HepG2 (cell line): ENCODE results near the gene SYNM. TPM values are rescaled to one million over a fixed set of nuclear protein-coding genes. Genes with fewer than 3 reads are reported as not detected.
A peak's percentile ranks its signal among the peaks of the same experiment; 100 is the strongest.

Experiments used
- ETV5 ChIP-seq: IDR thresholded peaks from 2 replicates; pipeline ENCODE4 v1.6.1; 2018; ENCODE audit warnings: missing biosample characterization, missing genetic modification reagents, inconsistent platforms, borderline replicate concordance
- GLI4 ChIP-seq: sonication (generic); formaldehyde crosslinking; IDR thresholded peaks from 2 replicates; pipeline ENCODE4 v1.5.1; 2020; ENCODE audit warnings: missing genetic modification reagents, mild to moderate bottlenecking, moderate library complexity, borderline replicate concordance
- NR2C2 ChIP-seq: sonication (generic); formaldehyde crosslinking; IDR thresholded peaks from 2 replicates; pipeline ENCODE4 v1.4.0; 2020; ENCODE audit warnings: missing genetic modification reagents, mild to moderate bottlenecking, moderate library complexity, borderline replicate concordance
- STAG1 ChIP-seq: sonication (generic); formaldehyde crosslinking; IDR thresholded peaks from 2 replicates; pipeline ENCODE4 v1.4.0; 2020; ENCODE audit warnings: missing genetic modification reagents
- ZNF547 ChIP-seq: sonication (generic); formaldehyde crosslinking; IDR thresholded peaks from 2 replicates; pipeline ENCODE4 v1.5.1; 2020; ENCODE audit warnings: mild to moderate bottlenecking, missing genetic modification reagents
- ZNF766 ChIP-seq: sonication (generic); formaldehyde crosslinking; IDR thresholded peaks from 2 replicates; pipeline ENCODE4 v1.5.0; 2020; ENCODE audit warnings: missing genetic modification reagents, borderline replicate concordance
- ZNF776 ChIP-seq: sonication (generic); formaldehyde crosslinking; IDR thresholded peaks from 2 replicates; pipeline ENCODE4 v1.4.0; 2020; ENCODE audit warnings: mild to moderate bottlenecking, missing genetic modification reagents
- polyA plus RNA-seq, 8 experiments: library from polyadenylated mRNA; depleted of rRNA in 3 of 8; stranded (reverse) in 7 of 8; unstranded in 1 of 8; fragments of >200 nt; fragmentation: Illumina TruSeq in 4 of 8; extraction: Trizol in 4 of 8; gene quantifications; 2 replicates each; pipeline versions ENCODE4 v1.2.1 to v1.2.3, GENCODE V29; 2011 to 2016; ENCODE audit warnings: low read depth in 4 of 8, missing spikeins in 1 of 8, mixed read lengths in 1 of 8; ENCODE audit not compliant: insufficient read depth in 1 of 8
- total RNA-seq, 5 experiments: library from RNA; depleted of rRNA; stranded (reverse); fragments of >200 nt; fragmentation: Illumina TruSeq; extraction: Trizol; gene quantifications; 2 replicates each; pipeline ENCODE4 v1.2.3, GENCODE V29; 2016; ENCODE audit warnings: low read depth in 1 of 5
- TF ChIP-seq, protein P1 (sequence below): sonication (generic); formaldehyde crosslinking; IDR thresholded peaks from one replicate; pipeline ENCODE4 v1.5.1; 2020; ENCODE audit warnings: mild to moderate bottlenecking, missing genetic modification reagents; ENCODE audit errors: not compliant biosample characterization
- TF ChIP-seq, protein P2 (sequence below): sonication (generic); formaldehyde crosslinking; IDR thresholded peaks from 2 replicates; pipeline ENCODE4 v1.4.0; 2020; ENCODE audit warnings: mild to moderate bottlenecking, missing genetic modification reagents, borderline replicate concordance
- TF ChIP-seq, protein P3 (sequence below): sonication (generic); formaldehyde crosslinking; IDR thresholded peaks from 2 replicates; pipeline ENCODE4 v1.4.0; 2020; ENCODE audit warnings: missing genetic modification reagents

SYNM gene
- total and polyA plus RNA-seq, 2 of the 13 experiments (the other 11 are each of a cell fraction or from before 2014, with no cell fraction given), result 1.1 to 3.7 TPM

- TF ChIP-seq, protein P1, sequence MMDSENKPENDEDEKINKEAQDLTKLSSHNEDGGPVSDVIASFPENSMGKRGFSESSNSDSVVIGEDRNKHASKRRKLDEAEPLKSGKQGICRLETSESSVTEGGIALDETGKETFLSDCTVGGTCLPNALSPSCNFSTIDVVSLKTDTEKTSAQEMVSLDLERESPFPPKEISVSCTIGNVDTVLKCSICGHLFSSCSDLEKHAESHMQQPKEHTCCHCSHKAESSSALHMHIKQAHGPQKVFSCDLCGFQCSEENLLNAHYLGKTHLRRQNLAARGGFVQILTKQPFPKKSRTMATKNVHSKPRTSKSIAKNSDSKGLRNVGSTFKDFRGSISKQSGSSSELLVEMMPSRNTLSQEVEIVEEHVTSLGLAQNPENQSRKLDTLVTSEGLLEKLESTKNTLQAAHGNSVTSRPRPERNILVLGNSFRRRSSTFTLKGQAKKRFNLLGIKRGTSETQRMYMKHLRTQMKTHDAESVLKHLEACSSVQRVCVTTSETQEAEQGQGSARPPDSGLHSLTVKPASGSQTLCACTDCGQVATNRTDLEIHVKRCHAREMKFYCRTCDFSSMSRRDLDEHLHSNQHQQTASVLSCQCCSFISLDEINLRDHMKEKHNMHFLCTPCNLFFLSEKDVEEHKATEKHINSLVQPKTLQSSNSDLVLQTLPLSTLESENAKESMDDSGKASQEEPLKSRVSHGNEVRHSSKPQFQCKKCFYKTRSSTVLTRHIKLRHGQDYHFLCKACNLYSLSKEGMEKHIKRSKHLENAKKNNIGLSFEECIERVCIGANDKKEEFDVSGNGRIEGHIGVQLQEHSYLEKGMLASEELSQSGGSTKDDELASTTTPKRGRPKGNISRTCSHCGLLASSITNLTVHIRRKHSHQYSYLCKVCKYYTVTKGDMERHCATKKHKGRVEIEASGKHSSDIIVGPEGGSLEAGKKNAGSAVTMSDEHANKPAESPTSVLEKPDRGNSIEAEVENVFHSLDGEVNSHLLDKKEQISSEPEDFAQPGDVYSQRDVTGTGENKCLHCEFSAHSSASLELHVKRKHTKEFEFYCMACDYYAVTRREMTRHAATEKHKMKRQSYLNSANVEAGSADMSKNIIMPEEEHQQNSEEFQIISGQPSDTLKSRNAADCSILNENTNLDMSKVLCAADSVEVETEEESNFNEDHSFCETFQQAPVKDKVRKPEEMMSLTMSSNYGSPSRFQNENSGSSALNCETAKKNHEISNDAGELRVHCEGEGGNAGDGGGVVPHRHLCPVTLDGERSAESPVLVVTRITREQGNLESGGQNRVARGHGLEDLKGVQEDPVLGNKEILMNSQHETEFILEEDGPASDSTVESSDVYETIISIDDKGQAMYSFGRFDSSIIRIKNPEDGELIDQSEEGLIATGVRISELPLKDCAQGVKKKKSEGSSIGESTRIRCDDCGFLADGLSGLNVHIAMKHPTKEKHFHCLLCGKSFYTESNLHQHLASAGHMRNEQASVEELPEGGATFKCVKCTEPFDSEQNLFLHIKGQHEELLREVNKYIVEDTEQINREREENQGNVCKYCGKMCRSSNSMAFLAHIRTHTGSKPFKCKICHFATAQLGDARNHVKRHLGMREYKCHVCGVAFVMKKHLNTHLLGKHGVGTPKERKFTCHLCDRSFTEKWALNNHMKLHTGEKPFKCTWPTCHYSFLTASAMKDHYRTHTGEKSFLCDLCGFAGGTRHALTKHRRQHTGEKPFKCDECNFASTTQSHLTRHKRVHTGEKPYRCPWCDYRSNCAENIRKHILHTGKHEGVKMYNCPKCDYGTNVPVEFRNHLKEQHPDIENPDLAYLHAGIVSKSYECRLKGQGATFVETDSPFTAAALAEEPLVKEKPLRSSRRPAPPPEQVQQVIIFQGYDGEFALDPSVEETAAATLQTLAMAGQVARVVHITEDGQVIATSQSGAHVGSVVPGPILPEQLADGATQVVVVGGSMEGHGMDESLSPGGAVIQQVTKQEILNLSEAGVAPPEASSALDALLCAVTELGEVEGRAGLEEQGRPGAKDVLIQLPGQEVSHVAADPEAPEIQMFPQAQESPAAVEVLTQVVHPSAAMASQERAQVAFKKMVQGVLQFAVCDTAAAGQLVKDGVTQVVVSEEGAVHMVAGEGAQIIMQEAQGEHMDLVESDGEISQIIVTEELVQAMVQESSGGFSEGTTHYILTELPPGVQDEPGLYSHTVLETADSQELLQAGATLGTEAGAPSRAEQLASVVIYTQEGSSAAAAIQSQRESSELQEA (CRISPR knock-in tag), result peak; percentile 42
- 0 out of 2 replicates have a peak, but pooled peaks have one; percentile 38 for TF ChIP-seq GLI4 (CRISPR knock-in tag)
- TF ChIP-seq NR2C2 (CRISPR knock-in tag), result no peak
- TF ChIP-seq, protein P2, sequence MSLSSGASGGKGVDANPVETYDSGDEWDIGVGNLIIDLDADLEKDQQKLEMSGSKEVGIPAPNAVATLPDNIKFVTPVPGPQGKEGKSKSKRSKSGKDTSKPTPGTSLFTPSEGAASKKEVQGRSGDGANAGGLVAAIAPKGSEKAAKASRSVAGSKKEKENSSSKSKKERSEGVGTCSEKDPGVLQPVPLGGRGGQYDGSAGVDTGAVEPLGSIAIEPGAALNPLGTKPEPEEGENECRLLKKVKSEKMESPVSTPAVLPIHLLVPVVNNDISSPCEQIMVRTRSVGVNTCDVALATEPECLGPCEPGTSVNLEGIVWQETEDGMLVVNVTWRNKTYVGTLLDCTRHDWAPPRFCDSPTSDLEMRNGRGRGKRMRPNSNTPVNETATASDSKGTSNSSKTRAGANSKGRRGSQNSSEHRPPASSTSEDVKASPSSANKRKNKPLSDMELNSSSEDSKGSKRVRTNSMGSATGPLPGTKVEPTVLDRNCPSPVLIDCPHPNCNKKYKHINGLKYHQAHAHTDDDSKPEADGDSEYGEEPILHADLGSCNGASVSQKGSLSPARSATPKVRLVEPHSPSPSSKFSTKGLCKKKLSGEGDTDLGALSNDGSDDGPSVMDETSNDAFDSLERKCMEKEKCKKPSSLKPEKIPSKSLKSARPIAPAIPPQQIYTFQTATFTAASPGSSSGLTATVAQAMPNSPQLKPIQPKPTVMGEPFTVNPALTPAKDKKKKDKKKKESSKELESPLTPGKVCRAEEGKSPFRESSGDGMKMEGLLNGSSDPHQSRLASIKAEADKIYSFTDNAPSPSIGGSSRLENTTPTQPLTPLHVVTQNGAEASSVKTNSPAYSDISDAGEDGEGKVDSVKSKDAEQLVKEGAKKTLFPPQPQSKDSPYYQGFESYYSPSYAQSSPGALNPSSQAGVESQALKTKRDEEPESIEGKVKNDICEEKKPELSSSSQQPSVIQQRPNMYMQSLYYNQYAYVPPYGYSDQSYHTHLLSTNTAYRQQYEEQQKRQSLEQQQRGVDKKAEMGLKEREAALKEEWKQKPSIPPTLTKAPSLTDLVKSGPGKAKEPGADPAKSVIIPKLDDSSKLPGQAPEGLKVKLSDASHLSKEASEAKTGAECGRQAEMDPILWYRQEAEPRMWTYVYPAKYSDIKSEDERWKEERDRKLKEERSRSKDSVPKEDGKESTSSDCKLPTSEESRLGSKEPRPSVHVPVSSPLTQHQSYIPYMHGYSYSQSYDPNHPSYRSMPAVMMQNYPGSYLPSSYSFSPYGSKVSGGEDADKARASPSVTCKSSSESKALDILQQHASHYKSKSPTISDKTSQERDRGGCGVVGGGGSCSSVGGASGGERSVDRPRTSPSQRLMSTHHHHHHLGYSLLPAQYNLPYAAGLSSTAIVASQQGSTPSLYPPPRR (CRISPR knock-in tag), result no peak
- no peak for TF ChIP-seq ZNF766 (CRISPR knock-in tag)
- no peak for TF ChIP-seq ZNF776
- peak; percentile 85 for TF ChIP-seq STAG1
- TF ChIP-seq ZNF547 (CRISPR knock-in tag), result 0 out of 2 replicates have a peak, but pooled peaks have one; percentile 26
- TF ChIP-seq, protein P3, sequence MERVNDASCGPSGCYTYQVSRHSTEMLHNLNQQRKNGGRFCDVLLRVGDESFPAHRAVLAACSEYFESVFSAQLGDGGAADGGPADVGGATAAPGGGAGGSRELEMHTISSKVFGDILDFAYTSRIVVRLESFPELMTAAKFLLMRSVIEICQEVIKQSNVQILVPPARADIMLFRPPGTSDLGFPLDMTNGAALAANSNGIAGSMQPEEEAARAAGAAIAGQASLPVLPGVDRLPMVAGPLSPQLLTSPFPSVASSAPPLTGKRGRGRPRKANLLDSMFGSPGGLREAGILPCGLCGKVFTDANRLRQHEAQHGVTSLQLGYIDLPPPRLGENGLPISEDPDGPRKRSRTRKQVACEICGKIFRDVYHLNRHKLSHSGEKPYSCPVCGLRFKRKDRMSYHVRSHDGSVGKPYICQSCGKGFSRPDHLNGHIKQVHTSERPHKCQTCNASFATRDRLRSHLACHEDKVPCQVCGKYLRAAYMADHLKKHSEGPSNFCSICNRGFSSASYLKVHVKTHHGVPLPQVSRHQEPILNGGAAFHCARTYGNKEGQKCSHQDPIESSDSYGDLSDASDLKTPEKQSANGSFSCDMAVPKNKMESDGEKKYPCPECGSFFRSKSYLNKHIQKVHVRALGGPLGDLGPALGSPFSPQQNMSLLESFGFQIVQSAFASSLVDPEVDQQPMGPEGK (CRISPR knock-in tag), result peak; percentile 30; the same call in 1 of the 2 replicates
- 0 out of 2 replicates have a peak, but pooled peaks have one; percentile 29 for TF ChIP-seq ETV5
Observed at GRCh38 chr15:99100245-99101173, 4.4 kb upstream of the SYNM start (continued).
